Activated naive CD8-positive, alpha-beta T cell treated with anti-CD3 and anti-CD28 coated beads, Interleukin-2, amount 50 U/mL, for 16 hours (primary cell): ENCODE data around the gene CABS1.

ENCODE experiments used
- DNase-seq: peaks from one replicate; pipeline ENCODE4 v3.0.0-alpha.2; 2020; ENCODE audit warnings: low read depth, low spot score

CABS1 gene

GRCh38 chr4:70334681-70335080 is at the start of gene CABS1:
Gene CABS1, plus strand, starts transcription at chr4:70334981. Its CDS starts 59 bp downstream, at chr4:70335040.
- no peak for DNase-seq

DNA sequence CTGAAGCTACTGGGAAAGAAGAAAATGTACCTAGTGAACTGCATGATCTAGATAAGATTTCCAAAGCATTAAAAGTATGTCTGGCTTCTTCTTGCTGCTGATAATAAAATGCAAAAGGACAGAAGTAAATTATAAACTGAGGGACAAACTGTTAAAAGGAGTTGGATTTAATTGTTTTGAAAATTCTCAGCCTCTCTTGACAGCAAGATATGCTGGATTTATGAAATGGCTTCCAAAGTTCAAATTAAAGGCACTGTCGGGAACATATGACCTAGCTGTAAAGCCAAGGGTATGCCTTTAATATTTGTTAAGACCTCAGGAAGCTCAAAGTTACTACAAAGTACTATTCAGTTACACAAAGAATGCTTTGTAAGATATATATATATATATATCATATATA is 46.1 kb upstream of the CABS1 start:
- no peak for DNase-seq

DNA sequence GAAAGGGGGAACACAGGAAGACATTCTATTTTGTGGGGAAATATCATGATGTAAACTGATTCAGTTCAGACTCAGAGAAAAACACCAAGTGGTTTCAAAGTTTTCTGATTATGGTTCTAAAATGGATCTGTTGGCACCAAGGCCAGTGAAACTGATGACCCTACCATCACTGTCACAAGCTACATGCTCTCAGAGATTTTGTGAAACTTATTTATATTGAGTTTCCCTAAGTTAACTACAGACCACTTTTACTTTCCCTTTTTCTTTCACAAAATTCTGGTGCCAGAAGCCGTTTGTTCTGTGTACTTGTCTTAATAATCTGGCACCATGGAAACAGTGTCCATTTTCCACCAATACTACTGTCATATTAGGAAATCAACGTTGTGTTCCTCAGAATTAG is 43.4 kb upstream of the CABS1 start:
- no peak for DNase-seq

GRCh38 chr4:70297576-70297975 is 37.2 kb upstream of the CABS1 start:
- DNase-seq, result no peak

DNA sequence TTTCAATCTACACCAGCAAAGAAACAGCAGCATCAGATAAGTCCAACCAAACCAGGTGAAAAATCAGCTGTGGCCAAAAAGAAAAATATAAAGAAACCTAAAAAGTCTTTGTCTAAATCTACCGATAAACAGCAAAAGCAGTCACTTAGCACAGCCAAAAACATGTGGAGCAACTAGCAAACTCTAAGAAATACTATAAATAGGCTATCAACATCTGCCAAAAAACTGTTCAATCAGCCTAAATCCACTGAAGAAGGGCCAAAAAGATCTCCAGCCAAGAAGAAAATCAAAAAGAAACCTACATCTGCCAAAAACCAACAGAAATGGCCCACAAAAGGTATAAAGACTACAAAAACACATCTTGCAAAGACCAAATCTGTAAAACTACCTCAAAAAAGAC is 36.7 kb upstream of the CABS1 start:
- DNase-seq, result no peak

DNA sequence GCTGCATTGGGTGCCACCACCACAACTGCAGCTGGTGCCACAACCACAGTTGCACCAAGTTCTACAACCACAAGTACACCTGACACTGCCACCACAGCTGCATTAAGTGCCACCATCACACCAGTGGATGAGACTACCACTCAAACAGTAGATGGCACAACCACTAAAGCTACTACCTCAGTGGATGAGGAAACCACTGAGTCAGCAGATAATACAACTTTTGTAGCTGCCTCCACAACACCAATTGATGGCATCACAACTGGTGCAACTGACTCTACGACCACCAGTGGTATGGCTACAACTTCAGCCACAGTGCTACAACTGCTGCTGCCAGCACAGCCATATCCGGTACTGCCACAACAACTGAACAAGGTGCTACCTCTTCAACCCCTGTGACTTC is 35.1 kb upstream of the CABS1 start:
- DNase-seq, result no peak

DNA sequence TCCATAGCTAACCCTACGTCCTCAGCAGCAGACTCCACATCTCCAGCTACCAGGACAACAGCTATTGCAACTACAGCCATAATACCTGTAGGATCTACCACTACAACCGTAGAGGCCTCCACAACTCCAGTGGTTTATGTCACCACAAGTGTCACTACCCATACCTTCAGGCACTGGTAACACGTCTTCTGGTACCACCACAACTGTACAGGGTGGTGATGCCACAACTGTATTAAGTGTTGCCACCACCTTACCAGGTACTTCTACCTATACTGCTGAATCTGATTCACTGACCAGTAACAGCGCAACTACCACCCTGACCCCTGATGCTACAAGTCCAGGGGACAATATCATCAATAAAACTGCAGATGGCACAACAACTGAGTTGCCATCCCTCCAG is 34.6 kb upstream of the CABS1 start:
- DNase-seq, result no peak

GRCh38 chr4:70303090-70303489 is 31.7 kb upstream of the CABS1 start:
- DNase-seq, result no peak

DNA sequence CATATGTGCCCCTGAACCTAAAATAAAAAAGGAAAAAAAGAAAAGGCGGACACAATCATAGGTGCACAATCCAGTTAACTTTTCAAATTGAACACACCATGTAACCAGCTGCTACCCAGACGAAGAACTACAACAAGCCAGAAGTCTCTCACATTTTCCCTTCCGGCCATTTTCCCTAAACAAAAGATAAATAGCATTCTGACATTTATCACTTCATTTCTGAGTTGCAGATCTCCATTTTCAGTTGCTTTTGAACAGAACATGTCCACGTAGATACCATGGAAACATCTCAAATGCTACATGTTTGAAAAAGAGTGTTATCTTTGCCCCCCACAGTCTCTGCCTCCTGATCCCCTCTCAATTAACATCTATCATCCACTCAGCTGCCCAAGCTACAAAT is 29.2 kb upstream of the CABS1 start:
- DNase-seq, result no peak

GRCh38 chr4:70306076-70306475 is 28.7 kb upstream of the CABS1 start:
- DNase-seq, result no peak

DNA sequence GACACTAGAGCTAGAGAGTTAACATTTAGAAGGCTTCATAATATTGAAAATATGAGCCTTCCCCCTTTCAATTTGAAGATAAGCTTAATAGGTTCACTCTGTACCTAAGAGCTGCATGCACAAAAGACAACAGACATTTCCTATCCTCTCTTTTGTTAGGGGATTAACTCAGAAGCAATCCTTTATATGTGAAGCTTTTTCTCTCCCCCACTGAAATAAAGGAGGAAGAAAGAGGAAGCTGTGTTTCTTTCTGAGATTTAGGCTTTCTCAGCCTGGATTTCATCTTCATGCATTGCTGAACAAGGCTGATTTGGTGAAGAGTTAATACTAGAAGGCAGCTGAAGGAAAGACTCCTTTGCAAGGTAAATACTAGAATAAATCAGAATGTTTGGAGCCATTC is 21.0 kb upstream of the CABS1 start:
- DNase-seq, result no peak

- no peak for DNase-seq
Measured at GRCh38 chr4:70315928-70316327, 18.9 kb upstream of the CABS1 start.

DNA sequence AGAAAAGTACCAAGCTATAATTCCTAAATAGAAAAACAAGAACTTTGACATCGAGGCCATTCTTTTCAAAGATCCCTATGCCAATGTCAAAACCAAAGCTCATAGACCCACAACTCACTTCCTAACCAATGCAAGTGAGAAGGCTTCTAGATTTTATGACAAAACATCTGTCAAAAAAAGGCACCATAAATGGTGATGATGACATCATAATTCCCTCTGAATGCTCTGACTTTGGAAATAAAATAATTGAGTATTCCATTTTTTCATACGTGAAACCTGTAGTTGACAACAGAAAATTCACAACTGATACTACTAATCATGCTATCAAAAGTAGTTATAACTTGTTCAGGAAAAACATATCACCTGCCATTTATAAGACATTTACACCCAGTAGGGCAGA is 8.7 kb upstream of the CABS1 start:
- DNase-seq, result no peak

DNA sequence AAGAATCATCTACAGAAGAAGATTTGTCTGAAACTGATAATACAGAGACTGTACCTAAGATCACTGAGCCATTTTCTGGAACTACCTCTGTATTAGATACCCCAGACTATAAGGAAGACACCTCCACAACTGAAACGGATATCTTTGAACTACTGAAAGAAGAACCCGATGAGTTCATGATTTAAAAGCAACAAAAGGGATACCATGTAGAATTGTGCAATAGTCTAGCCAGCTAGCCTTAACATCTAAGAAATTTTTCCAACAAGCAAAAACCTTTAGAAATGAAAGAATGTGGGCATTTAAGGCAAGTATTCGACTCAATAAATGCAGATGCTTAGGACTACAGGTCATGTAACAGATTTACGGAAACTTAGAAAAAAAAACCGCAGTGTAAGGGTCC is 1.3 kb downstream of the CABS1 start:
- DNase-seq, result no peak

DNA sequence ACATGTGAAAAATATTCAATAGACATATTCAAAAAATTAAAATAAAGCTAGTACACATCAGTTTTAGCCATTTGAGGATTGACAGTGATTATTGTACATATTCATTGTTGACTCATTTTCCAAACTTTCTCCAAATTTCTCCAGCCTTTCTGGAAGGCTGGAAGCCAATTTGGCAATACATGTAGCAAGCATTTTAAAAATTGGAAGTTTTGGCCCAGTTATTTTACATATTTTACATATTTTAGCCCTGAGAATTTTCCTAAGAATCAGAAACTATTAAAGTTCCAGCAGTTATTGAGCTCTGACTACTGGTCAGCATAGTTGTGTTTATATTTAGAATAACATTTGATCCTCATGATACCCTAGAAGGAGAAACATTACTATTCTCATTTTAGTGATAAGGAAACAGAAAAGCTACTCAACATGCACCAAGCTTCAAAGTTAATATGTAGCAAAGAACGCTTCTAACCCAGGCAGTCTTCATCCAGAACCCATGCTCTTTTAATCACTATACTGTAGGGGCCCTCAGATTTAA is 3.2 kb downstream of the CABS1 start:
- no peak for DNase-seq

GRCh38 chr4:70356185-70356584 is 21.4 kb downstream of the CABS1 start:
- no peak for DNase-seq

DNA sequence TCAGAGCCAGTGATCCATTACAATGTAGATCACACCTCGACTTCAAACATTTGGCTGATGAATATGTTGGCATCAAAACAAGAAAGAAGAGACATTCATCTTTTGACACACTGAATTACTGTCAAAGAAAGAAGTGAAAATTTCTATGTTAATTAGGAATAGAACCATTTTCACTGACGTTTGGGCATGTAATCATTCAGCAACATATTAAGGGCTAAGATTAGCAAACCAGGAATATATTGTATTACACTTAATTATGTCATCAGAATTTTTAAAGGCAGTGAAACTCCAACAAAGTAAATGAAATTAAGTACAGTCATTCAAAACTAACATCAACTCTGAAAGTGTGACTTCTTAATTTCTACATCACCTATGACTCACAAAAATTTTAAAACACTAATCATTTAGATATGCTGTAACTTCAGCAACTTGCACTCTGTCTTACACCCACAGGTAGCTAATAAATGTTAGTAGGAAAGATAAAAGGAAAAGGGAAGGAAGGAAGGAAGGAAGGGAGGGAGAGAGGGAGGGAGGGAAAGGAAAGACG is 24.4 kb downstream of the CABS1 start:
- no peak for DNase-seq

- DNase-seq, result no peak
Measured at GRCh38 chr4:70360460-70360859, 25.7 kb downstream of the CABS1 start, which contains the start of gene SMR3A. Gene SMR3A, plus strand, starts transcription at chr4:70360760. Its CDS starts 1,356 bp downstream, at chr4:70362116.

- no peak for DNase-seq
Measured at GRCh38 chr4:70364002-70364401, 29.2 kb downstream of the CABS1 start.

DNA sequence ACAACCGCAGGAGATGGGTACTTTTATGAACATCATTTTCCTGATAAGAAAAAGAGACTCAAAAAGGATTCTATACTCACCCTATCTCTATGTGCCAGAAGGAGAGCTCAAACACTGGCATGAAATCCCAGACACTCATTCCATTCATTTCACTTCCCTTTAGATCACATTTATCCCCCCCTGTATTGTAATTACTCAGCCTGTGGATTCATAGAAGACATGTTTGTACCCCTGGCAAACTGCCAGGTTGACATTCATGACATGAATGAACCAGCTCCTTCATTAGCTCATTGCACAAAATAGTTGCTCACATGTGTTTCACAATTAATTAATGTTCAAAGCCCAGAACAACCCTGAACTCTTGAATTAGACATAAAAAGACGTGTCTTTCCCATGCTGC is 30.7 kb downstream of the CABS1 start:
- no peak for DNase-seq

GRCh38 chr4:70367813-70368212 is 33.0 kb downstream of the CABS1 start:
- no peak for DNase-seq

- DNase-seq, result no peak
Measured at GRCh38 chr4:70371987-70372386, 37.2 kb downstream of the CABS1 start.

DNA sequence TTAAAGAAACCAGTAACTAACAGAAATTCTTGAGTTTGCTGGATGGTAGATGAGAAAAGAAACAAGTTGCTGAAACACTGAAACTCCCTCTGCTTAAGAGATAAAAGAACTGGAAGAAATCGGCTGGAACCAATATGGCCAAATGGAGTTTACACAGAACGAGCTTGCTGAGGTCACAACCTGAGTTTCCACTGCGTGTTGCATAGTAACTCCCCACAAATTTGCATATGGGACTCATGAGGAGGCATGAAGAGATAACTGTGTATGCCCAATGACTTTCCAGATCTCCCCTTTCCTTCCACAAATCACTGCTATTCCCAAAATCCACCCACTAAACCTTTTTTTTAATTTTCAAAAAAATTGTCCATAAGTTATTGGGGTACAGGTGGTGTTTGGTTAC is 38.0 kb downstream of the CABS1 start:
- DNase-seq, result no peak

DNA sequence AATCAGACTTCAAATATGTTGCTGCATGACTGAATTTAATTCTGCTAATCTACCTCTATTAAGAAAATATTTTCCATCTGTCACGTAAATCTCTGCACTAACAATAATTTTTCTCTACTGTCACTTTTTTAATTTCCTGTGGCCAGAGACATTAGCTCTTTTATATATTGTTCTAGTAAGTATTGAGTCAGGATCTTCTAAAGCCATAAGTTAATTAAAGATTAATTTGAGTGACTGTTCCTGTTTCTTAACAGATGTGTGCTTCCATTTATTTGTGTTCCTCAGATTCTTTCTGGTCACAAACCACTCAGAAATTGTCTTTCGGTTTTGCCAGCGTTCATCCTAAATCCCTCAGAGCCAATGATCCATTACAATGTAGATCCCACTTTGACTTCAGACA is 45.8 kb downstream of the CABS1 start:
- no peak for DNase-seq
